Colonic mucosa (tissue), 4 donors: ENCODE results near the gene GCK. TPM values are rescaled to one million over a fixed set of nuclear protein-coding genes. Genes with fewer than 3 reads are reported as not detected.

Source experiments
- DNase-seq: peaks from one replicate; pipeline ENCODE4 v3.0.0-alpha.2; 2020
- H3K27ac ChIP-seq: fragments of 200-600 bp; one replicate; pipeline ENCODE4 v1.8.0; 2021
- H3K27me3 ChIP-seq: fragments of 200-600 bp; one replicate; pipeline ENCODE4 v1.8.0; 2021
- H3K36me3 ChIP-seq: fragments of 200-600 bp; one replicate; pipeline ENCODE4 v1.8.0; 2021
- H3K4me1 ChIP-seq: fragments of 200-600 bp; one replicate; pipeline ENCODE4 v1.8.0; 2021; ENCODE audit warnings: mild to moderate bottlenecking
- H3K4me3 ChIP-seq: fragments of 200-600 bp; one replicate; pipeline ENCODE4 v1.8.0; 2021
- H3K9ac ChIP-seq, 2 donors: one replicate each; pipeline ENCODE4 v1.7.0; 2013; ENCODE audit warnings: control low read depth in 2 of 2, low read depth in 2 of 2, low read length in 2 of 2
- H3K9me3 ChIP-seq: fragments of 200-600 bp; one replicate; pipeline ENCODE4 v1.8.0; 2021
- intact Hi-C: fragments of 100-400 bp; cut with DNase I; formaldehyde crosslinking; loops from one replicate; pipeline ENCODE4 v1.14.1; 2022
- total RNA-seq, 2 donors: library from RNA; stranded (reverse); fragmentation: NEBNext Ultra II Directional in 1 of 2; extraction: Animal tissue kit (Norgen Biotek cat#: 25700) in 1 of 2; gene quantifications; one replicate each; pipeline ENCODE4 v1.2.1, GENCODE V29; 2021
- TF ChIP-seq, protein P1 (sequence below): fragments of 200-600 bp; IDR thresholded peaks from one replicate; pipeline ENCODE4 v1.8.0; 2022; ENCODE audit warnings: antibody characterized with exemption, mild to moderate bottlenecking
- donor health status: healthy.
- donor health status: DM: no; HTN: no; CAD: no.
- donor health status: DM: no; HTN: no; CAD: no.

GCK gene
- total RNA-seq, 2 donors from 2014 or later, result 0.17 to 0.19 TPM

DNA sequence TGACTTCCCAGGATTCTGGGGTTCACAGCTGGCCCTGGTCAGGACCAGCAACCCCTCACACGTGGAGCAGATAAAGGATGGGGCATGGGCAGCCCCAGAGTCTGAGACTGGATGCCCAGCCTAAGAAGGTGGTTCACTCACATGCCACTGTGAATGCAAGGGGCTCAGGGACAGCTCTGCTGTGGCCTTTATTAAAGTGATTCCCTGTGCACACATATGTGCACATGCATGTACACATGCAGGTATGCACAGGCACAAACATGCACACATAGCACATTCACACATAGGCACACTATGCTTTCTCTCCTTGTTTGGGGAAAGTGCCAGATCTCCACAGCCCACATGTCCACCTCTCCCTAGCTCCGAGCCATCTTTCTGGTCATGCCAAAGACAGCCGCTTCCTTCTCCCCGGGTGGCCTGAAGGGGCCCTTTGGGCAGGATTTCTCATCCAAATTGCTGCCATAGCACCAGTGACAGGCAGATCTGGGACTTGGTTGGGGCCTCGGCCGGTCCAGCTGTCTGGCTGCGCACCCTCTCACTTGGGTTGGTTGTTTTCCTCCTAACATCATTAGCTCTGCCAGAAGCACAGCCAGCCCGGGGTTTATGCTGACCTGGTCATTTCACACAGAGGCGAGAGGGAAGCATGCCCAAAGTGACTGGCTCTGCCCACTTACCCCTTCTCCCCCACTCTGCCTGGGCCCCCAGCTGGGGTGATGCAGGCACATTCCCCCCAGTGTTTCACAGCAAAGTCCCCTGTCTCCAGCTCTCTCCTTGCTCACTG is 1.4 kb downstream of the GCK start:
- Histone ChIP-seq H3K4me3 (no peak overlapping the region), H3K4me1 (no peaks in the 10 kb centered on the region), H3K27me3 (no peaks in the 10 kb centered on the region), H3K9ac (no peak overlapping the region), H3K9me3 (no peaks in the 10 kb centered on the region), H3K27ac (no peak overlapping the region), H3K36me3 (no peaks in the 10 kb centered on the region)
- no peak for DNase-seq
- TF ChIP-seq, protein P1, sequence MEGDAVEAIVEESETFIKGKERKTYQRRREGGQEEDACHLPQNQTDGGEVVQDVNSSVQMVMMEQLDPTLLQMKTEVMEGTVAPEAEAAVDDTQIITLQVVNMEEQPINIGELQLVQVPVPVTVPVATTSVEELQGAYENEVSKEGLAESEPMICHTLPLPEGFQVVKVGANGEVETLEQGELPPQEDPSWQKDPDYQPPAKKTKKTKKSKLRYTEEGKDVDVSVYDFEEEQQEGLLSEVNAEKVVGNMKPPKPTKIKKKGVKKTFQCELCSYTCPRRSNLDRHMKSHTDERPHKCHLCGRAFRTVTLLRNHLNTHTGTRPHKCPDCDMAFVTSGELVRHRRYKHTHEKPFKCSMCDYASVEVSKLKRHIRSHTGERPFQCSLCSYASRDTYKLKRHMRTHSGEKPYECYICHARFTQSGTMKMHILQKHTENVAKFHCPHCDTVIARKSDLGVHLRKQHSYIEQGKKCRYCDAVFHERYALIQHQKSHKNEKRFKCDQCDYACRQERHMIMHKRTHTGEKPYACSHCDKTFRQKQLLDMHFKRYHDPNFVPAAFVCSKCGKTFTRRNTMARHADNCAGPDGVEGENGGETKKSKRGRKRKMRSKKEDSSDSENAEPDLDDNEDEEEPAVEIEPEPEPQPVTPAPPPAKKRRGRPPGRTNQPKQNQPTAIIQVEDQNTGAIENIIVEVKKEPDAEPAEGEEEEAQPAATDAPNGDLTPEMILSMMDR, result no peak
- intact Hi-C loops, result no loop called here

- no peak overlapping the region for H3K4me3 ChIP-seq
- no peak for DNase-seq
- no peaks in the 10 kb centered on the region for H3K9me3 ChIP-seq
- TF ChIP-seq, protein P1, result no peak
- no peaks in the 10 kb centered on the region for H3K4me1 ChIP-seq
- H3K9ac ChIP-seq, result no peak overlapping the region
- no peak overlapping the region for H3K27ac ChIP-seq
- no peaks in the 10 kb centered on the region for H3K27me3 ChIP-seq
- intact Hi-C loops, result no loop called here
- H3K36me3 ChIP-seq, result no peaks in the 10 kb centered on the region
Observed at GRCh38 chr7:44186736-44187135, 2.5 kb downstream of the GCK start.

DNA sequence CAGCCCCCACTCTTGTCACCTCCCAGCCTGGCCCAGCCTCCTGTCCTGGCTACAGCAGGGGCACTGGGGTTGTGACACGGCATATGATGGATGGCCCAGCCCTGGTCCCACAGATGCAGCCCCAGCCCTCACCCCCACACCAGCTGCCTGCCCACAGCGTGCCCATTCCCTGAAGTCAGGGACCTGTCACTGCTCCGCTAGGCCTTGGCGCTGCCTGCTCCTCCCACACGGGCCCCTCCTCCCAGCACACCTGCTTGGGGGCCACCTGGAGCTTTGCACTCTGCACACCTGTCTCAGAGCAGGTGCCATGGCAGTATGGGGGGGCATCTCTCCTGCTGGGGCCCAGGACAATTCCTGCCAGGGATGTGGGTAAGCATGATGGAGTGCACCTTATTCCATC is 3.5 kb downstream of the GCK start:
- Histone ChIP-seq H3K36me3 (no peaks in the 10 kb centered on the region), H3K27me3 (no peaks in the 10 kb centered on the region), H3K9ac (no peak overlapping the region), H3K27ac (no peak overlapping the region), H3K4me3 (no peak overlapping the region), H3K9me3 (no peaks in the 10 kb centered on the region), H3K4me1 (no peaks in the 10 kb centered on the region)
- TF ChIP-seq, protein P1, result no peak
- intact Hi-C loops, result no loop called here
- no peak for DNase-seq

GRCh38 chr7:44184873-44185446 is 4.3 kb downstream of the GCK start:
- H3K9ac ChIP-seq, result no peak overlapping the region
- H3K36me3 ChIP-seq, result no peaks in the 10 kb centered on the region
- DNase-seq, result no peak
- TF ChIP-seq, protein P1, result no peak
- H3K4me1 ChIP-seq, result no peaks in the 10 kb centered on the region
- H3K9me3 ChIP-seq, result no peaks in the 10 kb centered on the region
- H3K27me3 ChIP-seq, result no peaks in the 10 kb centered on the region
- H3K4me3 ChIP-seq, result no peak overlapping the region
- no peak overlapping the region for H3K27ac ChIP-seq
- intact Hi-C loops, result no loop called here

DNA sequence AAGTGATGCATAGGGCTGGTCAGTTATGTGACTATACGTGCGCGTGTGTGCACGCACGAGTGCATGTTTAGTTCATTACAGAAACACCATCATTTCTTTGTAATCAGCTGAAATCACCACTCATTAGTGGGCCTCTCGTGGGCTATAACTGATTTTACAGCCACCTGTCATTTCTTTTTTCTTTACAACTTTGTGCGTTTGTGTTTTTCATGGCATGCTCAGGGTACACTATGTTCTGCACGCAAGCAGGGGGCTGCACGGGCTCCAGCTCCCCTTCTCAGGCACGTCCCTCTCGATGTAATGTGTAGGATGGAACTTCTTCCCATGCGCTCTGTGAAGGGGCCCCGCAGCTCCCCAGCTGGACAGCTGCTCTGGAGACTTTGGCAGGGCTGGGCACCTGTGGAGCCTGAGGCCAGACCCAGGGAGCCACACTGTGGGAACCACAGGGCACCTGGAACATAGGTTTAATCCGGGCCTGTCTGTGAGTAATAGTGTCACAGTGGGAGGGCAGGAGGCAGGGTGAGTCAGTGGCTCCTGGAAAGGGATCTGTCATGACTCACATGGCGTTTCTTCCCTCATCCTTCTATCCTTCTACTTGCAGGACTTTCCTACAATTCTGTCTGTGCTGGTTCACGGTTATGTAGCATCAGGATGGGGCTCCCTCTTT is 4.9 kb downstream of the GCK start:
- TF ChIP-seq, protein P1, result no peak

More for the DNA sequence above, 4.9 kb downstream of the GCK start:
- no peaks in the 10 kb centered on the region for H3K36me3 ChIP-seq
- no peaks in the 10 kb centered on the region for H3K4me1 ChIP-seq
- no peak for DNase-seq
- H3K27ac ChIP-seq, result no peak overlapping the region
- H3K4me3 ChIP-seq, result no peak overlapping the region
- no peaks in the 10 kb centered on the region for H3K9me3 ChIP-seq
- intact Hi-C loops, result no loop called here
- H3K9ac ChIP-seq, result no peak overlapping the region
- no peaks in the 10 kb centered on the region for H3K27me3 ChIP-seq
